GM12878 (cell line): ENCODE results near the gene SEPTIN5. TPM values are rescaled to one million over a fixed set of nuclear protein-coding genes. Genes with fewer than 3 reads are reported as not detected.

ENCODE experiments used
- ATAC-seq: fragments of 200-7000 bp; cut with Tn5 transposase; 3 replicates; pipeline ENCODE4 v1.9.1; 2020; ENCODE audit warnings: mild to moderate bottlenecking, moderate library complexity
- BruUV-seq: library from RNA; stranded (reverse); fragments of 400-500 nt; replicated peaks from 2 replicates; lab custom pipeline; 2021; lab: Mats Ljungman, UMichigan
- CTCF ChIA-PET: fragments of 300-600 bp; sonication (Branson Sonifier 250); formaldehyde crosslinking; extraction: SDS; loops from one replicate; lab custom pipeline; 2021; ENCODE audit warnings: inconsistent platforms; lab: Yijun Ruan, JAX
- POLR2A ChIA-PET: fragments of 350-600 bp; formaldehyde crosslinking; extraction: SDS; loops from one replicate; lab custom pipeline; 2021; ENCODE audit warnings: inconsistent platforms; lab: Charles Lee
- RAD21 ChIA-PET: fragments of 300-600 bp; sonication (Branson Sonifier 250); formaldehyde crosslinking; loops from one replicate; lab custom pipeline; 2023; ENCODE audit warnings: antibody characterized with exemption; ENCODE audit not compliant: unreplicated experiment; lab: Charles Lee
- SMC1A ChIA-PET: fragments of 300-600 bp; sonication (Branson Sonifier 250); formaldehyde crosslinking; loops from one replicate; lab custom pipeline; 2023; ENCODE audit not compliant: unreplicated experiment, uncharacterized antibody; lab: Charles Lee
- DNase-seq: peaks from one replicate; pipeline ENCODE4 v3.0.0-alpha.2; 2011; ENCODE audit warnings: low read depth, low spot score
- FAIRE-seq: peaks from 3 replicates; lab custom pipeline; 2011; peaks lifted over from hg19 to GRCh38; lab: Jason Lieb, UNC
- H2AFZ ChIP-seq: 2 replicates; pipeline ENCODE4 v1.6.0; 2011; ENCODE audit warnings: low read depth, low read length, control low read depth; ENCODE audit not compliant: control insufficient read depth
- H3K27ac ChIP-seq: 2 replicates; pipeline ENCODE4 v1.5.1; 2011; ENCODE audit warnings: control low read depth; ENCODE audit not compliant: control insufficient read depth, insufficient read depth
- H3K27me3 ChIP-seq, 2 experiments: replicated peaks in 1 of 2; 2 replicates each; pipeline versions ENCODE4 v1.6.0 to v1.6.1; 2011; ENCODE audit warnings: low read length in 1 of 2; ENCODE audit not compliant: control insufficient read depth in 2 of 2, insufficient read depth in 2 of 2
- H3K36me3 ChIP-seq, 2 experiments: 2 replicates each; pipeline ENCODE4 v1.5.1; 2011; ENCODE audit warnings: low read length in 1 of 2; ENCODE audit not compliant: control insufficient read depth in 2 of 2, insufficient read depth in 2 of 2
- H3K4me1 ChIP-seq: 2 replicates; pipeline ENCODE4 v1.6.1; 2011; ENCODE audit warnings: mild to moderate bottlenecking, low read length, moderate library complexity, mixed read lengths; ENCODE audit not compliant: control insufficient read depth, insufficient read depth
- H3K4me2 ChIP-seq: 2 replicates; pipeline ENCODE4 v1.6.0; 2011; ENCODE audit warnings: control low read depth; ENCODE audit not compliant: control insufficient read depth, insufficient read depth
- H3K4me3 ChIP-seq: fragments of 200-600 bp; sonication (generic); 2 replicates; pipeline ENCODE4 v1.5.1; 2016
- H3K79me2 ChIP-seq: 2 replicates; pipeline ENCODE4 v1.6.0; 2011; ENCODE audit warnings: low read length; ENCODE audit not compliant: control insufficient read depth, insufficient read depth
- H3K9ac ChIP-seq: 2 replicates; pipeline ENCODE4 v1.8.0; 2011; ENCODE audit warnings: low read length, control low read depth, mixed read lengths; ENCODE audit not compliant: control insufficient read depth, insufficient read depth
- H3K9me3 ChIP-seq: replicated peaks from 3 replicates; pipeline ENCODE4 v1.5.1; 2011; ENCODE audit warnings: mild to moderate bottlenecking, low read length; ENCODE audit not compliant: control insufficient read depth, insufficient read depth
- H4K20me1 ChIP-seq: 2 replicates; pipeline ENCODE4 v1.6.0; 2011; ENCODE audit not compliant: control insufficient read depth, insufficient read depth
- HCFC1 ChIP-seq: fragments of 150-350 bp; IDR thresholded peaks from 2 replicates; pipeline ENCODE4 v1.6.1; 2014; ENCODE audit warnings: low read length
- NFYA ChIP-seq: IDR thresholded peaks from 2 replicates; pipeline ENCODE4 v1.6.1; 2011; ENCODE audit warnings: low read depth, mild to moderate bottlenecking, low read length, improper control_type of control experiment, borderline replicate concordance
- TCF7 ChIP-seq: IDR thresholded peaks from 2 replicates; pipeline ENCODE4 v1.6.1; 2014; ENCODE audit warnings: antibody characterized with exemption, borderline replicate concordance
- ZNF207 ChIP-seq: fragments of 450-650 bp; IDR thresholded peaks from 2 replicates; pipeline ENCODE4 v1.6.1; 2014; ENCODE audit warnings: antibody characterized with exemption, mild to moderate bottlenecking, borderline replicate concordance
- WGBS: methylation state at CpG from one replicate; pipeline ENCODE4 v1.1.6; 2016; ENCODE audit warnings: low lambda C conversion rate; ENCODE audit not compliant: insufficient replicate concordance, insufficient coverage; ENCODE audit errors: missing lambda C conversion rate; 5-methylcytosine and 5-hydroxymethylcytosine counted together
- in situ Hi-C: fragments of 300-500 bp; cut with MboI; formaldehyde crosslinking; loops from 9 replicates; pipeline ENCODE4 v1.14.3; 2018; ENCODE audit warnings: mixed read lengths
- intact Hi-C: fragments of 100-400 bp; cut with micrococcal nuclease; formaldehyde crosslinking; loops from one replicate; pipeline ENCODE4 v1.14.2; 2022; ENCODE audit not compliant: unreplicated experiment
- polyA plus RNA-seq, 11 experiments: library from polyadenylated mRNA; depleted of rRNA in 4 of 11; unstranded in 6 of 11; stranded (reverse) in 5 of 11; fragments of >200 nt; fragmentation: Nextera tagmentation in 4 of 11; fragmentation: Illumina TruSeq in 1 of 11; extraction: Ambion mirVana in 4 of 11; extraction: Trizol in 1 of 11; gene quantifications; 1 replicate in 1 of 11; 2 replicates in 10 of 11; pipeline versions ENCODE4 v1.2.1 to v1.2.3, GENCODE V29; 2011 to 2016; ENCODE audit warnings: inconsistent platforms in 2 of 11, missing spikeins in 2 of 11, low read depth in 1 of 11
- total RNA-seq, 4 experiments: library from RNA; depleted of rRNA in 3 of 4; stranded (reverse); fragments of >200 nt in 3 of 4; fragmentation: Illumina TruSeq in 1 of 4; extraction: Trizol in 1 of 4; gene quantifications; 2 replicates each; pipeline versions ENCODE4 v1.2.1 to v1.2.3, GENCODE V29; 2013 to 2021
- TF ChIP-seq, protein P1 (sequence below): fragments of 450-650 bp; formaldehyde crosslinking; IDR thresholded peaks from 2 replicates; pipeline ENCODE4 v1.5.0; 2022; ENCODE audit warnings: mild to moderate bottlenecking, missing genetic modification characterization
- TF ChIP-seq, protein P2 (sequence below): fragments of 450-650 bp; IDR thresholded peaks from 2 replicates; pipeline ENCODE4 v1.6.1; 2017; ENCODE audit warnings: mild to moderate bottlenecking
- TF ChIP-seq, protein P3 (sequence below): fragments of 450-650 bp; IDR thresholded peaks from 2 replicates; pipeline ENCODE4 v1.6.1; 2014; ENCODE audit warnings: mild to moderate bottlenecking
- TF ChIP-seq, protein P4 (sequence below): IDR thresholded peaks from 2 replicates; pipeline ENCODE4 v1.6.1; 2011; ENCODE audit warnings: borderline replicate concordance, low read depth, mild to moderate bottlenecking, moderate library complexity, mixed read lengths, low read length; ENCODE audit not compliant: insufficient read depth; ENCODE audit errors: extremely low read length
- TF ChIP-seq, protein P5 (sequence below): fragments of 450-650 bp; IDR thresholded peaks from 2 replicates; pipeline ENCODE4 v1.6.1; 2017; ENCODE audit warnings: mild to moderate bottlenecking, moderate library complexity

SEPTIN5 gene
- total and polyA plus RNA-seq, 10 of the 15 experiments (the other 5 are each of a cell fraction or from before 2014, with no cell fraction given): 0.13 to 1.1 (median 0.34) TPM; not detected in 5

DNA sequence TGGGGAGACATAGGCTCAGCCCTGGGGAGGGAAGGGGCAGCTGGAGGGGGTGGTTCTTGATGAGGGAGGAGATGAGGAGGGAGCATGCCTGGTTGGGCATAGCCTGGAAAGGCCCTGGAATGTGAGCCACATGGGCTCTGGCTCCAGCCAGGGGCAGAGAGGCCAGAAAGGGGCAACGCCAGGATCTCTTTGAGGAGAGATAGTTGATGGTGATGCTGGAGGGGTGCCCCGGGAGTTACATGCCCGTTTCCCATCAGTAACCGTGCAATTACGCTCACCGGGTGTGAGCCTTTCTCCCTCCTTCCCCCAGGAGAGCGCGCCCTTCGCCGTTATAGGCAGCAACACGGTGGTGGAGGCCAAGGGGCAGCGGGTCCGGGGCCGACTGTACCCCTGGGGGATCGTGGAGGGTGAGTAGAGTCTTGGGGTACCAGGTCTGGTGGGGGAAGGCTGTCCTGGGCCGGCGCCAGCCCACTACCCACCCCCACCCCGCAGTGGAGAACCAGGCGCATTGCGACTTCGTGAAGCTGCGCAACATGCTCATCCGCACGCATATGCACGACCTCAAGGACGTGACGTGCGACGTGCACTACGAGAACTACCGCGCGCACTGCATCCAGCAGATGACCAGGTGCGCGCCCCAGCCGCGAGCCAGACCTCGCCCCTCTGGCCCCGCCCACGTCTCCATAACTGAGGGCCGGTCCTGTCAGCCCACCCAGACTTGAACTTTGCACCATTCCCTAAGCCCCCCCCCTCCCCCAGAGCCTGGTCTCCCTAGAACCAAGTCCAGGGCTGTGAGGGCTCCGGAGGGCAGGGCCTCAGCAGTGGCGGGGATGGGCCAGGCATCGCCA lies 7.3 kb downstream of the SEPTIN5 start:
- 79% methylated on average over 40 of the region's 44 CpGs for WGBS
- ChIA-PET CTCF (interaction anchor here (1.0 kb wide), 1 partner anchor 40 kb away, joined by 3 read pairs; no protein-coding TSS in a partner anchor), POLR2A (interaction anchor here (0.5 kb wide), 1 partner anchor 288 kb away, joined by 5 read pairs; no protein-coding TSS in a partner anchor), RAD21 (no interaction called here), SMC1A (no interaction called here)
- Histone ChIP-seq H3K9me3 (no peaks in the 10 kb centered on the region; the same call in 2 of the 3 replicates), H3K27me3 (peaks cover 4 to 5% of the 10 kb centered on the region in 2 experiments; a peak in 3 of 4 replicates), H3K27ac (no peak overlapping the region), H3K36me3 (no peaks in the 10 kb centered on the region), H3K4me1 (peaks cover 6% of the 10 kb centered on the region; the same call in 1 of the 2 replicates), H3K4me2 (no peak overlapping the region), H3K4me3 (no peak overlapping the region), H3K79me2 (no peaks in the 10 kb centered on the region), H2AFZ (no peak overlapping the region), H3K9ac (no peak overlapping the region), H4K20me1 (no peaks in the 10 kb centered on the region)
- no TSS peak for BruUV-seq
- no peak for FAIRE-seq
- DNase-seq: no peak
- in situ Hi-C loops: no loop called here
- intact Hi-C loops: no loop called here
- ATAC-seq: no peak
- TF ChIP-seq TCF7: no peak
- no peak for TF ChIP-seq NFYA
- TF ChIP-seq, protein P1, sequence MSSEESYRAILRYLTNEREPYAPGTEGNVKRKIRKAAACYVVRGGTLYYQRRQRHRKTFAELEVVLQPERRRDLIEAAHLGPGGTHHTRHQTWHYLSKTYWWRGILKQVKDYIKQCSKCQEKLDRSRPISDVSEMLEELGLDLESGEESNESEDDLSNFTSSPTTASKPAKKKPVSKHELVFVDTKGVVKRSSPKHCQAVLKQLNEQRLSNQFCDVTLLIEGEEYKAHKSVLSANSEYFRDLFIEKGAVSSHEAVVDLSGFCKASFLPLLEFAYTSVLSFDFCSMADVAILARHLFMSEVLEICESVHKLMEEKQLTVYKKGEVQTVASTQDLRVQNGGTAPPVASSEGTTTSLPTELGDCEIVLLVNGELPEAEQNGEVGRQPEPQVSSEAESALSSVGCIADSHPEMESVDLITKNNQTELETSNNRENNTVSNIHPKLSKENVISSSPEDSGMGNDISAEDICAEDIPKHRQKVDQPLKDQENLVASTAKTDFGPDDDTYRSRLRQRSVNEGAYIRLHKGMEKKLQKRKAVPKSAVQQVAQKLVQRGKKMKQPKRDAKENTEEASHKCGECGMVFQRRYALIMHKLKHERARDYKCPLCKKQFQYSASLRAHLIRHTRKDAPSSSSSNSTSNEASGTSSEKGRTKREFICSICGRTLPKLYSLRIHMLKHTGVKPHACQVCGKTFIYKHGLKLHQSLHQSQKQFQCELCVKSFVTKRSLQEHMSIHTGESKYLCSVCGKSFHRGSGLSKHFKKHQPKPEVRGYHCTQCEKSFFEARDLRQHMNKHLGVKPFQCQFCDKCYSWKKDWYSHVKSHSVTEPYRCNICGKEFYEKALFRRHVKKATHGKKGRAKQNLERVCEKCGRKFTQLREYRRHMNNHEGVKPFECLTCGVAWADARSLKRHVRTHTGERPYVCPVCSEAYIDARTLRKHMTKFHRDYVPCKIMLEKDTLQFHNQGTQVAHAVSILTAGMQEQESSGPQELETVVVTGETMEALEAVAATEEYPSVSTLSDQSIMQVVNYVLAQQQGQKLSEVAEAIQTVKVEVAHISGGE: no peak
- TF ChIP-seq ZNF207: no peak
- TF ChIP-seq, protein P2, sequence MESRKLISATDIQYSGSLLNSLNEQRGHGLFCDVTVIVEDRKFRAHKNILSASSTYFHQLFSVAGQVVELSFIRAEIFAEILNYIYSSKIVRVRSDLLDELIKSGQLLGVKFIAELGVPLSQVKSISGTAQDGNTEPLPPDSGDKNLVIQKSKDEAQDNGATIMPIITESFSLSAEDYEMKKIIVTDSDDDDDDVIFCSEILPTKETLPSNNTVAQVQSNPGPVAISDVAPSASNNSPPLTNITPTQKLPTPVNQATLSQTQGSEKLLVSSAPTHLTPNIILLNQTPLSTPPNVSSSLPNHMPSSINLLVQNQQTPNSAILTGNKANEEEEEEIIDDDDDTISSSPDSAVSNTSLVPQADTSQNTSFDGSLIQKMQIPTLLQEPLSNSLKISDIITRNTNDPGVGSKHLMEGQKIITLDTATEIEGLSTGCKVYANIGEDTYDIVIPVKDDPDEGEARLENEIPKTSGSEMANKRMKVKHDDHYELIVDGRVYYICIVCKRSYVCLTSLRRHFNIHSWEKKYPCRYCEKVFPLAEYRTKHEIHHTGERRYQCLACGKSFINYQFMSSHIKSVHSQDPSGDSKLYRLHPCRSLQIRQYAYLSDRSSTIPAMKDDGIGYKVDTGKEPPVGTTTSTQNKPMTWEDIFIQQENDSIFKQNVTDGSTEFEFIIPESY: no peak
- TF ChIP-seq, protein P3, sequence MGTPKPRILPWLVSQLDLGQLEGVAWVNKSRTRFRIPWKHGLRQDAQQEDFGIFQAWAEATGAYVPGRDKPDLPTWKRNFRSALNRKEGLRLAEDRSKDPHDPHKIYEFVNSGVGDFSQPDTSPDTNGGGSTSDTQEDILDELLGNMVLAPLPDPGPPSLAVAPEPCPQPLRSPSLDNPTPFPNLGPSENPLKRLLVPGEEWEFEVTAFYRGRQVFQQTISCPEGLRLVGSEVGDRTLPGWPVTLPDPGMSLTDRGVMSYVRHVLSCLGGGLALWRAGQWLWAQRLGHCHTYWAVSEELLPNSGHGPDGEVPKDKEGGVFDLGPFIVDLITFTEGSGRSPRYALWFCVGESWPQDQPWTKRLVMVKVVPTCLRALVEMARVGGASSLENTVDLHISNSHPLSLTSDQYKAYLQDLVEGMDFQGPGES: no peak
- no peak for TF ChIP-seq HCFC1
- TF ChIP-seq, protein P4, sequence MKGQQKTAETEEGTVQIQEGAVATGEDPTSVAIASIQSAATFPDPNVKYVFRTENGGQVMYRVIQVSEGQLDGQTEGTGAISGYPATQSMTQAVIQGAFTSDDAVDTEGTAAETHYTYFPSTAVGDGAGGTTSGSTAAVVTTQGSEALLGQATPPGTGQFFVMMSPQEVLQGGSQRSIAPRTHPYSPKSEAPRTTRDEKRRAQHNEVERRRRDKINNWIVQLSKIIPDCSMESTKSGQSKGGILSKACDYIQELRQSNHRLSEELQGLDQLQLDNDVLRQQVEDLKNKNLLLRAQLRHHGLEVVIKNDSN: no peak
- TF ChIP-seq, protein P5, sequence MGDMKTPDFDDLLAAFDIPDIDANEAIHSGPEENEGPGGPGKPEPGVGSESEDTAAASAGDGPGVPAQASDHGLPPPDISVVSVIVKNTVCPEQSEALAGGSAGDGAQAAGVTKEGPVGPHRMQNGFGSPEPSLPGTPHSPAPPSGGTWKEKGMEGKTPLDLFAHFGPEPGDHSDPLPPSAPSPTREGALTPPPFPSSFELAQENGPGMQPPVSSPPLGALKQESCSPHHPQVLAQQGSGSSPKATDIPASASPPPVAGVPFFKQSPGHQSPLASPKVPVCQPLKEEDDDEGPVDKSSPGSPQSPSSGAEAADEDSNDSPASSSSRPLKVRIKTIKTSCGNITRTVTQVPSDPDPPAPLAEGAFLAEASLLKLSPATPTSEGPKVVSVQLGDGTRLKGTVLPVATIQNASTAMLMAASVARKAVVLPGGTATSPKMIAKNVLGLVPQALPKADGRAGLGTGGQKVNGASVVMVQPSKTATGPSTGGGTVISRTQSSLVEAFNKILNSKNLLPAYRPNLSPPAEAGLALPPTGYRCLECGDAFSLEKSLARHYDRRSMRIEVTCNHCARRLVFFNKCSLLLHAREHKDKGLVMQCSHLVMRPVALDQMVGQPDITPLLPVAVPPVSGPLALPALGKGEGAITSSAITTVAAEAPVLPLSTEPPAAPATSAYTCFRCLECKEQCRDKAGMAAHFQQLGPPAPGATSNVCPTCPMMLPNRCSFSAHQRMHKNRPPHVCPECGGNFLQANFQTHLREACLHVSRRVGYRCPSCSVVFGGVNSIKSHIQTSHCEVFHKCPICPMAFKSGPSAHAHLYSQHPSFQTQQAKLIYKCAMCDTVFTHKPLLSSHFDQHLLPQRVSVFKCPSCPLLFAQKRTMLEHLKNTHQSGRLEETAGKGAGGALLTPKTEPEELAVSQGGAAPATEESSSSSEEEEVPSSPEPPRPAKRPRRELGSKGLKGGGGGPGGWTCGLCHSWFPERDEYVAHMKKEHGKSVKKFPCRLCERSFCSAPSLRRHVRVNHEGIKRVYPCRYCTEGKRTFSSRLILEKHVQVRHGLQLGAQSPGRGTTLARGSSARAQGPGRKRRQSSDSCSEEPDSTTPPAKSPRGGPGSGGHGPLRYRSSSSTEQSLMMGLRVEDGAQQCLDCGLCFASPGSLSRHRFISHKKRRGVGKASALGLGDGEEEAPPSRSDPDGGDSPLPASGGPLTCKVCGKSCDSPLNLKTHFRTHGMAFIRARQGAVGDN: no peak
